ENCODE results near the gene GALNT10.

- no peak for TF ChIP-seq BHLHE40 (IDR thresholded peaks at IDR 0.05; ENCODE audit: borderline replicate concordance)
- no peak for TF ChIP-seq TARDBP (IDR thresholded peaks at IDR 0.05)
- TF ChIP-seq ELF4 (IDR thresholded peaks at IDR 0.05) = no peak
- TF ChIP-seq SUZ12 (IDR thresholded peaks at IDR 0.05) = no peak
- no peak for TF ChIP-seq ARNT (IDR thresholded peaks at IDR 0.05)
Measured at GRCh38 chr5:154364771-154365170, 174.2 kb downstream of the GALNT10 start.
